HG02973 (cell line): ENCODE measurements around the gene SHLD1.

Experiments
- ATAC-seq: cut with Tn5 transposase; IDR thresholded peaks from one replicate; pipeline ENCODE4 v1.9.1; 2021; ENCODE audit warnings: moderate library complexity; ENCODE audit not compliant: unreplicated experiment

Gene SHLD1

GRCh38 chr20:5886788-5887187, 136.6 kb downstream of the SHLD1 start:
- no peak for ATAC-seq

GRCh38 chr20:5887386-5887785, 137.2 kb downstream of the SHLD1 start:
- ATAC-seq = no peak

DNA sequence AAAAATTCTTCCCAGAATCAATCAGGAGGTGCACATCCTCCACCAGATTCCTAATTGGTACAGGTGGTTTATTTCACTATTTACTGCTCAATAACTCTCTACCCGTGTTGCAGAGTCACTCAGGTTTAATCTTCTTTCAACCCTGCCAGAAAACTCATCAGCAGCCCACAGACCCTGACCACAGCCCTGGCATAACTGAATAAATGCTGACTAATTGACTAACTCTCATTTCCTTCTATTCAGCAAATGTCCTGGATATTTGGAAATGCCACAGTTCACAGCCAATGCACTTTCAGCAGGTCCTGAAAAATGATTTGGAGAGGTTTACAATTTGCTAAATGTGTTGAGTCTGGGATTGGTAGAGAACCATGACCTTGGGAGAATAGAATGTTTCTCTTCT, 137.8 kb downstream of the SHLD1 start:
- no peak for ATAC-seq

DNA sequence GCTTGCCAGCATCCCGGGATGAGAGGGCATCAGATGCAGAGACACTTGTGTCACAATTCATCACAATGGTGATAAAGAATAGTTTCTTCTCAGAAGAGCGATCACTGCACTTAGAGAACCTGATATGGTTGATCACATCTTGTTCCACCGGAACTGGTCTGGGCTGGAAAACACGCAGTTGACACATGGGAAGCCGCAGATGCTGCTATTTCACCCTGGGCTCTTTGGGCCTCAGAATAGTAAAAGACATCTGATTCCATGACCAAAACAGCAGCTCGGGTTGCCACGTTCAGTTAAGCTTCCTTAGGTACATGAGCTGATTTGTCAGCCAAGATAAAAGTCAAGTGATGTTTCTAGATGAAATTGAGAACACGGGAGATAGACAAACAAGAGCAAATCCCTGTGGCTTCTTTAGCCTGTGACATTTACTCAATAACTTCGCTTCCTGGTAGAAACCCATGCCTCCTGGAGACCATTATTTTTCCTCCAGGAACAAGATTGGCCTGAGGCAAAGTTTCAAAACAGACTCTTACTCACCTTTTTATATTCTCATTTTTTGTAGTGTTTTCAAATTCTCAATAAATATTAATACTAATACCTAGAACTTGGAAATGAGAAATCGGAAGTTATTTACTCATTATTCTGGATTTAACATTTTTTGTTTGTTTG, 140.7 kb downstream of the SHLD1 start:
- no peak for ATAC-seq

GRCh38 chr20:5893052-5893451, 142.9 kb downstream of the SHLD1 start:
- no peak for ATAC-seq

DNA sequence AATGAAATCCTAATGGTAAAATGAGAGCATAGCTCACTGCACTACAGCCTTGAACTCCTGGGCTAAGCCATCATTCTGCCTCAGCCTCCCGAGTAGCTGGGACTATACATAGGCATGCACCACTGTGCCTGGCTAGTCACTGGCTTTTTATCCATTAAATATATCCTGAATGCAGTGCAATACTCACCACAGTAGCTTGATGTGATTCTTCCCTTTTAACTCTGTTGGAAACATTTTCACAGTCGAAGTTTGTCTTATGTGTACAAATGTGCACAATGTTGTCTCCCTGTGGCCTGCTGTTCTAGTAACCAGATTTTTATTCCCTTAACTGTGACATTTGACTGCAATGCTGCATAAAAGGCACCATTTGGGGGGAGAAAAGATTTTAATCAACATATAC, 143.4 kb downstream of the SHLD1 start:
- ATAC-seq = no peak

DNA sequence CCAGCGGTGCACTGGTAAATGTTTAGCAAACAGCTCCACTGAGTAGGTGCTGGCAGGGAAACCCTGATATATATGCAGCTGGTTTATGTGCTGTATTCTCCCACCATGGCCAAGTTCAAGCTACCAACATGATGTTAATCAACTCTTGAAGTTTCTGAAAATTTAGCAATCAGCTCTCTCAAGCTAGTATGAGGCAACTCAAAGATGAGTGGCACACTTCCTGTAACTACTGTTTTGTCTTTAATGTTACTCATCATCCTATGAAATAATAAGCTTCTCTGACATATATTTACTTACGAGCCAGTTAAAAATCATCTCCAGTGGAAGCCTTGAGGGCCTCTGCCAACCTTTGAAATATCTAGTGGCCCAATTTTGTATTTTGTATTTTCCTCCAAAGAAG, 145.4 kb downstream of the SHLD1 start:
- no peak for ATAC-seq

DNA sequence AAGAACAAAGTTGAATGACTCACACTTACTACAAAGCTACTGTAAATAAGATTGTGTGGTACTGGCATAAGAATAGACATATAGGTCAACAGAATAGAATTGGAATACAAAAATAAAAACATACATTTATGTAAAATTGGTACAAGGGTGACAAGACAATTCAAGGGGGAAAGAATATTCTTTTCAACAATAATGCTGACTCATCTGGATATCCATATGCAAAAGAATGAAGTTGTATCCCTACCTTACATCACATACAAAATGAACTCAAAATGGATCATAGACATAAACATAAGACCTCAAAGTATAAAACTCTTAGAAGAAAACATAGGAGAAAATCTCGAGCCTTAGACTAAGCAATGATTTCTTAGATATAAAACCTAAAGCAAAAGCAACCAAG, 149.2 kb downstream of the SHLD1 start:
- no peak for ATAC-seq

GRCh38 chr20:5900908-5901307, 150.7 kb downstream of the SHLD1 start:
- no peak for ATAC-seq

DNA sequence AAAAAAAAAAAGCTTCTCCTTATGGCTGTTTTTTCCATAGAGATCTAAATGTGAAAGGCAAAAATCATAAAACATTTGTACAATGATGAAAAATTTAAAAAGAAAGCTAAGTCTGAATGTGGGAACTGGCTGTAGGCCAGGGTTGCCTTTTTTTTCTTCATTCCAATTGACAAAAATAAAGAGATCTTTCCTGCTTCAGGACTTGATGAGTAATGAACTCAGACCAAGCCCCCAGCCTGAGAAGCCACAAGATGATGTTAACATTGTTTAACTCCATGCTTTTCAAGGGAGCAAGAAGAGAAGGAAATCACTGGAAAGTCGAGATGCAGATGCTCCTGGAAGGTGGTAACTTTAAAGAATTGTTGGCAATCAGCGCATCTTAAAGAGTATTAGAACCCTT, 158.8 kb downstream of the SHLD1 start:
- no peak for ATAC-seq

DNA sequence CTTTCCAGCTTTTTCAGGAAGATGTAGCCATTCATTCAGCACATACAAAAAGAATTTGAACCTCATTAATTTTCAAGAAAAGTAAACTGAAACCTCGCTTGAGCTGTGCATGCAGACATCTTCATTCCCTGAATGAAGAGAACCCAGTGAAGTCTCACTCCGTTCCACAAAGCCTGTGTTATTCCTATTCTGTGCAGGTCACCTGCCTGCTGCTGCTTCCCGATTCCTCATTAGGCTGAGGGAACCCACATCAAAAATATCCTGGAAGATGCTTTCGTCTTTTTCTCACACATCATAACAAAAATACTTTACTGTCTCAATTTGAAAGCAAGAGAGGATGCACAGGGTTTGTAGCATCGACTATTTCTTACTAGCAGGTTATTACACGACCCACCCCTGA, 160.0 kb downstream of the SHLD1 start:
- ATAC-seq = no peak

DNA sequence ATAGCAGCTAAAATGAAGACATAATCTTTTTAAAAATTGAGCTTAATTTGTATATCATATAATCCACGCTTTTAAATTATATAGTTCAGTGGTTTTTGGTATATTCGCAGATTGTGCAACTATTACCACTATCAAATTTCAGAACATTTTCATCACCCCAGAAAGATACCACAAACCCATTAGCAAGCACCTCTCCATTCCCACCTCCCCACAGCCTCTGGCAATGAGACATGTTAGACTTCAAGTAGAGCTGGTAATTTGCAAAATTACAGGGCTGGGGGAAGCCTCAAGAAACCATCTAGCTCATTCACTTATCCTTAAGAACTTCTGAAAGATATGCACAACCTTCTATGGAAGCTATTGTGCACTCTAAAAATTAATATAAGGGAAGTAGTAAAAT, 163.0 kb downstream of the SHLD1 start:
- no peak for ATAC-seq
